HCT116 (cell line): ENCODE data around the gene CCL28. TPM values are rescaled to one million over a fixed set of nuclear protein-coding genes. Genes with fewer than 3 reads are reported as not detected.

Experiments used
- ATAC-seq: fragments of 200-7000 bp; cut with Tn5 transposase; 2 replicates; pipeline ENCODE4 v1.9.1; 2020; ENCODE audit warnings: mild to moderate bottlenecking, moderate library complexity
- BruUV-seq: library from RNA; stranded (reverse); fragments of 400-500 nt; replicated peaks from 2 replicates; lab custom pipeline; 2021; lab: Mats Ljungman, UMichigan
- CTCF ChIA-PET: fragments of 300-600 bp; sonication (Branson Sonifier 250); formaldehyde crosslinking; loops from one replicate; lab custom pipeline; 2021; ENCODE audit warnings: antibody characterized with exemption; lab: Charles Lee
- POLR2A ChIA-PET: fragments of 300-600, 350-600 bp; sonication (Branson Sonifier 250); formaldehyde crosslinking; loops from one replicate; lab custom pipeline; 2021; ENCODE audit warnings: antibody characterized with exemption; lab: Charles Lee
- RAD21 ChIA-PET, 2 experiments: fragments of 300-600 bp; sonication (Branson Sonifier 250); formaldehyde crosslinking; loops; one replicate each; lab custom pipeline; 2023; ENCODE audit warnings: low total read pairs in 2 of 2; ENCODE audit not compliant: uncharacterized antibody in 2 of 2, unreplicated experiment in 2 of 2, low non-redundant PET in 1 of 2; lab: Charles Lee
- DNase-seq: peaks from one replicate; pipeline ENCODE4 v3.0.0-alpha.2; 2010; ENCODE audit warnings: low read depth, low spot score
- H2AFZ ChIP-seq: fragments of 200-600 bp; shearing (Covaris generic), sonication (generic); 2 replicates; pipeline ENCODE4 v1.6.1; 2017; ENCODE audit warnings: low read depth, mixed run types, mixed read lengths, antibody characterized with exemption, low read length; ENCODE audit not compliant: poor library complexity, severe bottlenecking
- H3K27ac ChIP-seq: 2 replicates; pipeline ENCODE4 v1.5.1; 2012; ENCODE audit warnings: low read depth, low read length
- H3K27me3 ChIP-seq: fragments of 200-600 bp; sonication (generic); 2 replicates; pipeline ENCODE4 v1.6.1; 2016; ENCODE audit warnings: mixed run types, low read length, mixed read lengths; ENCODE audit not compliant: insufficient read depth
- H3K36me3 ChIP-seq, 2 experiments: fragments of 200-500 bp in 1 of 2; fragments of 200-600 bp in 1 of 2; sonication (Bioruptor generic) in 1 of 2; sonication (generic) in 1 of 2; 2 replicates each; pipeline versions ENCODE4 v1.5.1 to v1.6.1; 2014 to 2016; ENCODE audit warnings: low read length in 2 of 2, inconsistent platforms in 1 of 2, mixed read lengths in 1 of 2, mixed run types in 1 of 2; ENCODE audit not compliant: insufficient read depth in 2 of 2, control insufficient read depth in 1 of 2
- H3K4me1 ChIP-seq, 2 experiments: fragments of 200-600 bp in 1 of 2; sonication (generic) in 1 of 2; 2 replicates each; pipeline versions ENCODE4 v1.5.1 to v1.6.1; 2012 to 2017; ENCODE audit warnings: low read length in 2 of 2, inconsistent platforms in 1 of 2, mild to moderate bottlenecking in 1 of 2, mixed read lengths in 1 of 2, mixed run types in 1 of 2, moderate library complexity in 1 of 2; ENCODE audit not compliant: insufficient read depth in 2 of 2, control insufficient read depth in 1 of 2
- H3K4me2 ChIP-seq: fragments of 200-600 bp; sonication (generic); 2 replicates; pipeline ENCODE4 v1.6.1; 2017; ENCODE audit warnings: mixed run types, low read length, mixed read lengths
- H3K4me3 ChIP-seq, 2 experiments: fragments of 200-600 bp in 1 of 2; sonication (generic) in 1 of 2; replicated peaks in 1 of 2; 2 replicates each; pipeline ENCODE4 v1.5.1; 2011 to 2016; ENCODE audit warnings: low read length in 2 of 2, control low read depth in 1 of 2, low read depth in 1 of 2, mild to moderate bottlenecking in 1 of 2, mixed read lengths in 1 of 2, mixed run types in 1 of 2
- H3K79me2 ChIP-seq: fragments of 200-600 bp; sonication (generic); 2 replicates; pipeline ENCODE4 v1.6.1; 2017; ENCODE audit warnings: mild to moderate bottlenecking, mixed run types, low read length, moderate library complexity, mixed read lengths; ENCODE audit not compliant: insufficient read depth
- H3K9ac ChIP-seq: fragments of 200-600 bp; sonication (generic); 2 replicates; pipeline ENCODE4 v1.6.1; 2016; ENCODE audit warnings: low read length, mixed read lengths
- H3K9me2 ChIP-seq: fragments of 200-600 bp; sonication (generic), shearing (Covaris generic); 2 replicates; pipeline ENCODE4 v1.6.1; 2017; ENCODE audit warnings: mixed run types, mild to moderate bottlenecking, moderate library complexity; ENCODE audit not compliant: insufficient read depth
- H3K9me3 ChIP-seq, 2 experiments: fragments of 200-500 bp in 1 of 2; fragments of 200-600 bp in 1 of 2; sonication (Bioruptor generic) in 1 of 2; sonication (generic) in 1 of 2; 2 replicates each; pipeline ENCODE4 v1.6.1; 2014 to 2017; ENCODE audit warnings: low read length in 2 of 2, mixed read lengths in 2 of 2, inconsistent platforms in 1 of 2, low read depth in 1 of 2, mild to moderate bottlenecking in 1 of 2, mixed run types in 1 of 2, moderate library complexity in 1 of 2; ENCODE audit not compliant: control insufficient read depth in 1 of 2, insufficient read depth in 1 of 2
- H4K20me1 ChIP-seq: fragments of 200-600 bp; sonication (generic), shearing (Covaris generic); 2 replicates; pipeline ENCODE4 v1.6.1; 2017; ENCODE audit warnings: mixed run types, mild to moderate bottlenecking, moderate library complexity; ENCODE audit not compliant: insufficient read depth
- EGR1 ChIP-seq: IDR thresholded peaks from 2 replicates; pipeline ENCODE4 v1.6.1; 2012; ENCODE audit warnings: low read depth
- SRF ChIP-seq: IDR thresholded peaks from 2 replicates; pipeline ENCODE4 v1.6.1; 2012; ENCODE audit warnings: low read depth
- TCF7L2 ChIP-seq: IDR thresholded peaks from 2 replicates; pipeline ENCODE4 v1.7.0; 2011; ENCODE audit warnings: borderline replicate concordance, inconsistent platforms; ENCODE audit not compliant: insufficient read depth, insufficient read length; ENCODE audit errors: extremely low read depth
- ZNF274 ChIP-seq: fragments of 200-500 bp; sonication (Bioruptor generic); IDR thresholded peaks from 2 replicates; pipeline ENCODE4 v1.6.1; 2014; ENCODE audit warnings: mild to moderate bottlenecking, low read depth, low read length, inconsistent platforms
- intact Hi-C: fragments of 100-400 bp; cut with micrococcal nuclease; formaldehyde crosslinking; loops from 2 replicates; pipeline ENCODE4 v1.10.0; 2022
- total RNA-seq: library from RNA; stranded (reverse); gene quantifications from one replicate; pipeline ENCODE4 v1.2.1, GENCODE V29; 2021; ENCODE audit not compliant: unreplicated experiment
- TF ChIP-seq, protein P1 (sequence below): IDR thresholded peaks from 2 replicates; pipeline ENCODE4 v1.6.1; 2012
- TF ChIP-seq, protein P2 (sequence below): IDR thresholded peaks from 2 replicates; pipeline ENCODE4 v1.6.1; 2011; ENCODE audit warnings: mild to moderate bottlenecking, low read length, moderate library complexity; ENCODE audit not compliant: insufficient replicate concordance; ENCODE audit errors: extremely low read depth

The CCL28 gene
- total RNA-seq, 1 experiment from 2014 or later = 0.25 TPM

DNA sequence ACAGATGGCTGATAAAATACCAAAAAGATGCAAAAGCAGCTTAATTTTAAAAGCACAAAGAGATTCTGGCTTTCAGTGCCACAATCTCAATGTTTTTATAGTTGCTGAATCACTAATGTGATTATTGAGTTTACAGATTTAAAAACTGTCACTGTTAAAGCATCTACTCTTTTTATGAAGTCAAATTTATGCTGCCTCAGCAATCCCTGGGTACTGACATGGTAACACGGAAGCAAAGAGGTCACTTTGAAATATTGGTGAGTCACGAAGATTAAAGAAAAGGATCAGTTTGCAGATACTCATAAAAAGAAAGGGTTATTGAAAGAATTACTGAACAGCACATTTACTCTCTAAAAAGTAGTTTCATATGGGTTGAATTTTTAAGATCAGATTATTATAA is 59.3 kb downstream of the CCL28 start:
- TF ChIP-seq SRF = no peak
- TF ChIP-seq, protein P1, sequence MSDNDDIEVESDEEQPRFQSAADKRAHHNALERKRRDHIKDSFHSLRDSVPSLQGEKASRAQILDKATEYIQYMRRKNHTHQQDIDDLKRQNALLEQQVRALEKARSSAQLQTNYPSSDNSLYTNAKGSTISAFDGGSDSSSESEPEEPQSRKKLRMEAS = no peak
- TF ChIP-seq EGR1 = no peak
- no peak for TF ChIP-seq TCF7L2
- TF ChIP-seq ZNF274 = no peak
- no peaks in the 10 kb centered on the region for H4K20me1 ChIP-seq
- H3K9me3 ChIP-seq = no peaks in the 10 kb centered on the region
- no peak overlapping the region for H3K9ac ChIP-seq
- DNase-seq (no peak), ATAC-seq (no peak)
- no peaks in the 10 kb centered on the region for H3K9me2 ChIP-seq
- H3K79me2 ChIP-seq = no peaks in the 10 kb centered on the region
- intact Hi-C loops = no loop called here
- H3K4me3 ChIP-seq = no peak overlapping the region
- no peak overlapping the region for H3K27ac ChIP-seq
- ChIA-PET CTCF (no interaction called here), POLR2A (no interaction called here), RAD21 (no interaction called here)
- H3K36me3 ChIP-seq = no peaks in the 10 kb centered on the region
- H3K4me1 ChIP-seq = no peaks in the 10 kb centered on the region
- H2AFZ ChIP-seq = no peak overlapping the region
- no TSS peak for BruUV-seq
- no peak overlapping the region for H3K4me2 ChIP-seq
- H3K27me3 ChIP-seq = no peaks in the 10 kb centered on the region

DNA sequence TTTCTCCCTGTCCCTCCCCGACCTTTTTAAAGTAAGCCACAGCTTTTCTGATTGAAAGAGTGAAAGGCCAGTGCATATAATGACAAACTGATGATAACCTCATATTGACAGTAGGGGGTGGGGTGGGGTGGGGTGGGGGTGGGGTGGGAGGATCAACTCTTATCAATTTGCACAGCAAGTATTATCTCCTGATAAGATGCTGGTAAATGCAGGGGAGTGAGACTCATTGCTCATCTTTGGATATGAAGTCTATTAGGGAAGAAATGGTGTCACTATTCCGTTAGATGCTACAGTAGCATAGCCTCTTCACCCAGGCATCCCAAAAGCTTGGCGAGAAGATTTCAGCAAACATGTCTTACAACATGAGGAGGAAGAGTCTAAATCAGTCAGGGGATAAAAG is 60.1 kb downstream of the CCL28 start:
- H3K79me2 ChIP-seq = no peaks in the 10 kb centered on the region
- DNase-seq = no peak
- H3K27me3 ChIP-seq = no peaks in the 10 kb centered on the region
- no peaks in the 10 kb centered on the region for H3K4me1 ChIP-seq
- no peak overlapping the region for H3K9ac ChIP-seq
- H3K36me3 ChIP-seq = no peaks in the 10 kb centered on the region
- no peak overlapping the region for H3K27ac ChIP-seq
- H3K9me2 ChIP-seq = no peaks in the 10 kb centered on the region
- TF ChIP-seq, protein P2, sequence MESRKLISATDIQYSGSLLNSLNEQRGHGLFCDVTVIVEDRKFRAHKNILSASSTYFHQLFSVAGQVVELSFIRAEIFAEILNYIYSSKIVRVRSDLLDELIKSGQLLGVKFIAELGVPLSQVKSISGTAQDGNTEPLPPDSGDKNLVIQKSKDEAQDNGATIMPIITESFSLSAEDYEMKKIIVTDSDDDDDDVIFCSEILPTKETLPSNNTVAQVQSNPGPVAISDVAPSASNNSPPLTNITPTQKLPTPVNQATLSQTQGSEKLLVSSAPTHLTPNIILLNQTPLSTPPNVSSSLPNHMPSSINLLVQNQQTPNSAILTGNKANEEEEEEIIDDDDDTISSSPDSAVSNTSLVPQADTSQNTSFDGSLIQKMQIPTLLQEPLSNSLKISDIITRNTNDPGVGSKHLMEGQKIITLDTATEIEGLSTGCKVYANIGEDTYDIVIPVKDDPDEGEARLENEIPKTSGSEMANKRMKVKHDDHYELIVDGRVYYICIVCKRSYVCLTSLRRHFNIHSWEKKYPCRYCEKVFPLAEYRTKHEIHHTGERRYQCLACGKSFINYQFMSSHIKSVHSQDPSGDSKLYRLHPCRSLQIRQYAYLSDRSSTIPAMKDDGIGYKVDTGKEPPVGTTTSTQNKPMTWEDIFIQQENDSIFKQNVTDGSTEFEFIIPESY = no peak
- TF ChIP-seq, all 23 proteins: peak for 0
- CTCF ChIA-PET = no interaction called here
- no peak overlapping the region for H2AFZ ChIP-seq
- no TSS peak for BruUV-seq
- RAD21 ChIA-PET = no interaction called here
- H3K4me3 ChIP-seq = no peak overlapping the region
- intact Hi-C loops = no loop called here
- H3K4me2 ChIP-seq = no peak overlapping the region
- H4K20me1 ChIP-seq = no peaks in the 10 kb centered on the region
- no peak for ATAC-seq
- POLR2A ChIA-PET = no interaction called here
- H3K9me3 ChIP-seq = no peaks in the 10 kb centered on the region
